Measurements from ENCODE around the gene ARHGAP32.

DNA sequence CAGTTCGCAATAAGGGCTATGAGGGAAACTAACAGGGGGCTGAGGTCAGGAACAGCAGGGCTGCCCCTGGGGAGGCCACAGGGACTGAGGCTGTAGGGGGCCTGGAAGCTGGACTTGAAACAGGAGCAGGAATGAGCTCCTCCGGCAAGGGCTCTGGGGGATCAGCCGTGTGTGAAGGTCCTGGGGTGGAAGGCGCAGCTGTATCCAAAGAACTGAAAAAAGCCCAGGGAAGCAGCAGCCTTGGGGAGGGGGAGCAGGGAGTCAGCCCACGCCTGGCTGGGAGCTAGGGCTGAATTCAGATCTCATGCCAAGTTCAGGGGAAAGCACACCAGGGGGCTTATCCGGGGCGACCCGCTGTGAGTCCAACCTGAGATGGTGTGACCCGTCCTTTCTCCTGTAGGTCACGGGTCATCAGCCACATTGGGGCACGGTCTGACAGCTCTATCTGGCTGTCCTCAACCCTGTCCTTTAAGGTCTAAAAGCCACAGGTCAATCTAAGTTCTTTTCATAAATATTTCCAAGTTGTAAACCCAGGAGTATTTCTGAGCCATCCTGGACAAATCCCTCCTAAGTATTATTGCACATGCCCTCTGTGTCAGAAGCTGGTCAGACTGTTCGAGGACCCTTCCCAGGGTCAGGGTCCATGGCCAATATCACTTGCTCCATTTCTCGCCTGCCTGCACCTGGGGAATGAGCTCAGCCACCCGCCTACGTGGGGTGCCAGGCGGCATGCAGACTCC lies 267.4 kb downstream of the ARHGAP32 start:
- TF ChIP-seq POLR2AphosphoS5 (IDR thresholded peaks at IDR 0.05; ENCODE audit: low read depth, low read length) (no peak), SIN3A (IDR thresholded peaks at IDR 0.05; ENCODE audit: borderline replicate concordance, insufficient read depth, low read length) (no peak), REST (IDR thresholded peaks at IDR 0.05; ENCODE audit: insufficient read depth in 1 of 2, low read depth in 2 of 2, low read length in 2 of 2) (no peak), TAF1 (IDR thresholded peaks at IDR 0.05; ENCODE audit: borderline replicate concordance, insufficient read depth, low read length) (no peak), FOXP2 (optimal IDR thresholded peaks at IDR 0.05; ENCODE audit: borderline replicate concordance, extremely low read depth, extremely low read length, insufficient read depth) (no peak)

Data from PFSK-1 (cell line).